ENCODE results near the gene TSTD2.
"Not testable (repeated sequence)": the region's sequence is repeated elsewhere in the genome, so short reads cannot be mapped to it uniquely, and the experiment has no call there.

Gene TSTD2

GRCh38 chr9:97632248-97632984 is 752 bp downstream of the TSTD2 start:
- DNase-seq: peak in 18 of 58 donors; percentile 4 to 78 (median 51)

- no peak for DNase-seq
Observed at GRCh38 chr9:97630591-97630990, 2.6 kb downstream of the TSTD2 start.

- DNase-seq: no peak
Observed at GRCh38 chr9:97629156-97629555, 4.0 kb downstream of the TSTD2 start.

- no peak for DNase-seq
Observed at GRCh38 chr9:97628668-97629067, 4.5 kb downstream of the TSTD2 start.

- DNase-seq: no peak
Observed at GRCh38 chr9:97627624-97628023, 5.5 kb downstream of the TSTD2 start.

GRCh38 chr9:97625620-97626019 is 7.5 kb downstream of the TSTD2 start:
- DNase-seq: no peak

GRCh38 chr9:97623946-97624345 is 9.2 kb downstream of the TSTD2 start:
- no peak for DNase-seq

- not testable (repeated sequence) for DNase-seq
Observed at GRCh38 chr9:97622483-97622882, 10.7 kb downstream of the TSTD2 start.

- not testable (repeated sequence) for DNase-seq
Observed at GRCh38 chr9:97620063-97620462, 13.1 kb downstream of the TSTD2 start.

GRCh38 chr9:97617939-97618416 is 15.2 kb downstream of the TSTD2 start:
- DNase-seq: no peak

GRCh38 chr9:97615439-97616072 is 17.6 kb downstream of the TSTD2 start:
- DNase-seq: peak in 34 of 58 donors; percentile 4 to 82 (median 34)

GRCh38 chr9:97604901-97605645 is 28.1 kb downstream of the TSTD2 start:
- DNase-seq: no peak

- DNase-seq: no peak
Observed at GRCh38 chr9:97602430-97602829, 30.7 kb downstream of the TSTD2 start.

- DNase-seq: no peak
Observed at GRCh38 chr9:97601228-97601898, 31.8 kb downstream of the TSTD2 start.

- no peak for DNase-seq
Observed at GRCh38 chr9:97600531-97601227, 32.5 kb downstream of the TSTD2 start.

GRCh38 chr9:97599314-97599846 is 33.8 kb downstream of the TSTD2 start:
- no peak for DNase-seq

- DNase-seq: peak in 51 of 58 donors; percentile 11 to 82 (median 48)
Observed at GRCh38 chr9:97598461-97599288, 34.5 kb downstream of the TSTD2 start.

- peak in 5 of 58 donors; percentile 8 to 49 (median 15) for DNase-seq
Observed at GRCh38 chr9:97596906-97597305, 36.3 kb downstream of the TSTD2 start.

- peak in 14 of 58 donors; percentile 10 to 60 (median 28) for DNase-seq
Observed at GRCh38 chr9:97594381-97594921, 38.7 kb downstream of the TSTD2 start.

Data from anterior cingulate cortex (tissue), 58 donors.